Body of pancreas (tissue), 4 donors: ENCODE data around the gene C10orf90.

Experiments
- POLR2A ChIP-seq, 3 donors: fragments of 450-650 bp; IDR thresholded peaks; one replicate each; pipeline ENCODE4 v1.6.1; 2016; ENCODE audit warnings: antibody characterized with exemption in 3 of 3, mild to moderate bottlenecking in 2 of 3
- TF ChIP-seq, protein P1 (sequence below), 7 experiments: fragments of 450-650 bp in 4 of 7; fragments of 200-600 bp in 3 of 7; sonication (generic) in 3 of 7; IDR thresholded peaks; one replicate each; pipeline ENCODE4 v1.5.1; 2016 to 2019; ENCODE audit warnings: antibody characterized with exemption in 7 of 7

DNA sequence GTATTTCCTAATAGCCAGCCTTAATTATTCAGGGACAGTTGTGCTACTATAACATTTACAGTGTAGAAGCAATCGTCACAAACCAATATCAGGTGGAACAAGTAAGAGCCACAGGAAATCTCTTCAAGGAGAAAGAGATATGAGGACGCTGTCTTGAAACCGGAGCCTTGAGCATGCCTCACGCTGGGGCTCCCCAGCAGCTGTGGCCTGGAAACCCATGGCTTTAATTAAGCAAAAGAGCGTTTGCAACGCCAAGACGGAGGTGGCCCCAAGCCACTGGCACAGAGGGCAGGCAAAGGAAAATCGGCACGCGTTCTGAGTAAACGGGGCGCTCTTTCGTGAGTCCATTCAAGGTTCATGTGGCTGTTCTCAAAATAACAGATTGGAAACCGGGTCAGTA is 84.4 kb downstream of the C10orf90 start:
- no peak for TF ChIP-seq POLR2A (IDR thresholded peaks at IDR 0.05)
- TF ChIP-seq, protein P1, sequence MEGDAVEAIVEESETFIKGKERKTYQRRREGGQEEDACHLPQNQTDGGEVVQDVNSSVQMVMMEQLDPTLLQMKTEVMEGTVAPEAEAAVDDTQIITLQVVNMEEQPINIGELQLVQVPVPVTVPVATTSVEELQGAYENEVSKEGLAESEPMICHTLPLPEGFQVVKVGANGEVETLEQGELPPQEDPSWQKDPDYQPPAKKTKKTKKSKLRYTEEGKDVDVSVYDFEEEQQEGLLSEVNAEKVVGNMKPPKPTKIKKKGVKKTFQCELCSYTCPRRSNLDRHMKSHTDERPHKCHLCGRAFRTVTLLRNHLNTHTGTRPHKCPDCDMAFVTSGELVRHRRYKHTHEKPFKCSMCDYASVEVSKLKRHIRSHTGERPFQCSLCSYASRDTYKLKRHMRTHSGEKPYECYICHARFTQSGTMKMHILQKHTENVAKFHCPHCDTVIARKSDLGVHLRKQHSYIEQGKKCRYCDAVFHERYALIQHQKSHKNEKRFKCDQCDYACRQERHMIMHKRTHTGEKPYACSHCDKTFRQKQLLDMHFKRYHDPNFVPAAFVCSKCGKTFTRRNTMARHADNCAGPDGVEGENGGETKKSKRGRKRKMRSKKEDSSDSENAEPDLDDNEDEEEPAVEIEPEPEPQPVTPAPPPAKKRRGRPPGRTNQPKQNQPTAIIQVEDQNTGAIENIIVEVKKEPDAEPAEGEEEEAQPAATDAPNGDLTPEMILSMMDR (IDR thresholded peaks at IDR 0.05), result no peak
